Activated CD4-positive, alpha-beta T cell treated with anti-CD3 and anti-CD28 coated beads, Interleukin-2, Interleukin-4, amounts not matched to agents 100 ng/mL and 50 ng/mL, durations not matched to agents 16 hours and 8 hours (primary cell): ENCODE measurements around the gene NPB.

Experiments used
- DNase-seq: peaks from one replicate; pipeline ENCODE4 v3.0.0-alpha.2; 2020; ENCODE audit warnings: low spot score

Gene NPB

DNA sequence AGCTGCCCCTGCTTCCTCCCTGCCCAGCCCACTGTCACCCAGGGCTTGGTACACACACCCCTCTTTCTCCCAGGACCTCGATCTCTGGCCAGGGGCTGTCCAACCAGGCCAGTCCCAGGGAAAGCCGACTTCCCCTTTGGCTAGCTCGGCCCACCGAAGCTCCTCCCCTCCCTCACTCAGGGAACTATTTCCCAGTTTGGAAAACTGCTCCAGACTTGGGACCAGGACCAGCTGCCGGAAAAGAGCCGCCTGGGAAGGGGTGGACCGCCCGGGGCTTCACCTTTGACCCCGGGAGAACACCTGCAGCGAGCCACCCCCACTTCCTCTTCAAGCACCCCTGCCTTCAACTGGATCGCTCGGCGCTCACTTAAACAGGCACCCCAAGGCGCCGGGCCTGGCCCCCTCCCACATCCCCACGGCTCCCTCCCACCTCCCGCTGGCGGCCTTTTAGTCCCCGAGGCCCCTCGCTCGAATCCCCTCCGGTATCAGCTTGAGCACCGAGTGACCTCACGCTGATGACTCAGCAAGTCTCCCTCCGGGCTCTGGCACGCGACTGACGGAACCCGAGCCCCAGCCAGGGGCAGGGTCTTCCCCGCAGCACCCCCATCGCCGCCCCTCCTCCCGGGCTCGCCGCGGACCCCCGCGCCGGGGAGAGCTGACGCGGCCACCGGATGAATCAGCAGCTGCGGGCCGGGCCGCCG, 24.6 kb downstream of the NPB start:
- DNase-seq: peak; percentile 62

DNA sequence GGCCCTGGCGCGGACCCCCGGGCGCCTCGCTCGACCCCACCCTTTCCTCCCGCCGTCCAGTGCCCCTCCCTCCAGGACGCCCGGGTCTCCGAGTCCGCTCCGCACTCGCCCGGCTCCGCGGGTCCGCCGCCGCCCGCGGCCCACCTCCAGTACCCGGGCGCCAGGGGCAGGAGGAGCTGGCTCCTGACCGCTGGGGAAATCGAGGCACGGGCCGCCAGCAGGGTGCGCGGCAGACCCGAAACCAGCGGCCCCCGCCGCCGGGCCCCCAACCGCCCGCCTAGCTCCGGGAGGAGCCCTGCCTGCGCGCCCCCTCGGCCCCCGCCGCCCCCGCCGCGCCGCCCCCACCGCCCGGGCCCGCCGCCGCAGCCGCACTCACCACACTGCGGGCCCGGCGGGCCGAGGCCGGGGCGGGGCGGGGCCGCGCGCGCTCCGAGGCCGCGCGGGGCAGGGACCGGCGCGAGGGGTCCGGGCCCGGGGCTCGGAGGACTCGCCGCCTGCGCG, 25.2 kb downstream of the NPB start:
- DNase-seq: no peak

DNA sequence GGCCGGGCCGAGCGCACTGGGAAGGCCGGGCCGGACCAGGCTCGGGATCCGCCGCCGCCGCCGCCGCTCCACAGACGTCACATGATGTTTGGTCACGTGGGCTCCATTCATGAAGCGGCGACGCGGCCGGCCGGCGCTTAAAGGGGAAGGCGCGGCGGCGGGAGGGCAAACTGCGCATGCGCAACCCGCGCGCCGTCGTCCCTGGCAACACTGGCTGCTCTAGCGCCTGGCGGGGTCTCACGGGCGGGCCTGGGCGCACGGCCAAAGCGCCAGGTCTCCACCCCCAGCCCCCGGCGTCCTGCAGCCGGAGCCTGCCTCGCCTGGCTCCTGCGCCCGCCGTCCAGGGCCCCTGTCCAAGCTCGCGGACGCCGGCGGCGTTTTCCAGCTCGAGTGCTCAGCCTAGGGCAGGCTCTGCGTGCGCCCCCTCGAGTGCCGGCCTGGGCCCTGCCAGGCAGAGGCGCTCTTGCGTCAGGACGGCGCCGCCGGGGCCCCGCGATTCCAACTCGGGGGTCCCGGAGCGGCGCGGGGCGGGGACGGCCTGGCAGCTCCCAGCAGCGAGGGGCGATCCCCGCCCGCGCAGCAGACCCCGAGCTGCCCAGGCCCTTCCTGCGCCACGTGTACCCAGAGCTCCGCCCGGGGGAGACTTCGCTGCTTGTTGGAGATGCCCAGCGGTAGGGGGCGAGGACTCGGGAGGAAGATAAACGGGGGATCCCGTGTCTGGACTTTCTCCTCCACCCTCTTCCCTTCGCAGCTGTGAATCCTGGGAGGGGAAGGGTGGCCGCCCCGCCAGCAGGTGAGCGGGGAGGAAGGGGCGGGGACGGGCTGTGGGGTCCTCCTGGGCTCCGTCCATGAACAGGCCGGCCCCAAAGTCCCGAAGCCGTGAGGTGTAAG, 25.9 kb downstream of the NPB start, which contains the start of gene MAFG:
Gene MAFG, minus strand, starts transcription at position 83 of the 891 bp plus-strand sequence. CDS start 4,550 bp downstream, outside the sequence.
- DNase-seq: peak; percentile 92

DNA sequence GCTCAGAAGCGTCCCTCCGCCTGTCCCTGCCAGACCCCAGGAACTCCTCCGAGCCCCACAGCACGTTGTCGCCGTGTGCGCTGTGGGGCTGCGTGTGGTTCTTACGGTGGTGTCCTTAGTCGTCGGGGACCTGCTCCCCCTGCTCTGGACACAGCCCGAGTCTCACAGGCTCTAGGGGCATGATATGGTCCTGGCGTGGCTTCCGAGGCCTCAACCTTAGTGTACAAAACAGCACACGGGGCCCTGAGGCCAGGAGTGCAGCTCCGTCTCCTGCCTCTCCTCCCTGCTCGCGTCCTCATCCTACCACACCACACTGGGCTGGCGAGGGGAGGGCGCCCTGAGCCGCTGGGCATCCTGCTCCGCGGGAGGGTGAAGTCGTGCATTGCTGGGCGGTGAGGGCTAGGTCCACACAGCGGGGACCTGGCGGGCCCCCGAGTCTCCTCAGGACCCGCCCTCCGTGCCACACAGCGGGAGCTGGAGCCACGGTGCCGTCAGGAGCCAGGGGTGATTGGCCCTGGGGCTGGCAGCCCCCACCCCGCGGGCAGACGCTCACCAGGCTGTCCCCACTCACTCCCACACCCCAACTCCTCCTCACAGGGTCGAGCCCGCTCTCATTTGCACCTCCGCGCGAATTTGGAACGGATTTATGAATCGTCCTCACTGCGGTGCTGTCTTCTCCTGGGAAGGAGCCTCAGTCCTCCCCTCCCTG, 26.7 kb downstream of the NPB start:
- no peak for DNase-seq

DNA sequence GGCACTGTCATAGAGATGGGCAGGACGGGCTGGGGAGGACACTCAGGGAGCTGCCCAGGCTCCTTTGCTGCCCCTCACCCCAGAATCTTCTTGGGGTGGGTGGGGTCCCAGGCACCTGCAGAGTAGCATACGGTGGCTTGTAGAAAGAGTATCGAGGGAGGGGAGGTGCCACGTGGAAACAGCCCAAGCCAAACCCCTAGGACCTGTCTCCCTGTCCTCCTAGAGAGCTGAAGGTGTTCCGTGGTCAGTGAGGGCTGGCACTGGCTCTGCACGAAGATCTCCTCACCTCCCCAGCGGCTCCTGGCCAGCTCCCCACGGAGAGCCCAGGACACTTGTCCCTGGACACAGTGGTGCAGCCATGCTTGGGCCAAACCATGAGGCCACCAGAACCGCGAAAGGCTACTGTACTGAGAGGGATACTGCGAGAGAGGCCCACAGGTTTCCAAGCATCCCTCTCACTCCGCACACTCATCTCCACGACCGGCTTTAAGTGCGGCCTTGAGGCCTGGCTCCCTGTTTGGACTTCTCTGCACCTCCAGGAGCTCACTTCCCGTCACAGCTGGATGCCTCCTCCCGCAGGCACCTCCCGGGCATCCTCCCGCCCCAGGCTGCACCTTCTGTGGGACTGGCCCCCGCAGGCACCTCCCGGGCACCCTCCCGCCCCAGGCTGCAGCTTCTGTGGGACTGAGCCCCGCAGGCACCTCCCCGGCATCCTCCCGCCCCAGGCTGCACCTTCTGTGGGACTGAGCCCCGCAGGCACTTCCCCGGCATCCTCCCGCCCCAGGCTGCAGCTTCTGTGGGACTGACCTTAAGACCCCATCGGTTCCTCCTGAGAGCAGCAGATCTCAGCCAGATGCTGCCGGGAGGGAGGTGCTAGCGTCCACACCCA, 27.5 kb downstream of the NPB start:
- DNase-seq: no peak

DNA sequence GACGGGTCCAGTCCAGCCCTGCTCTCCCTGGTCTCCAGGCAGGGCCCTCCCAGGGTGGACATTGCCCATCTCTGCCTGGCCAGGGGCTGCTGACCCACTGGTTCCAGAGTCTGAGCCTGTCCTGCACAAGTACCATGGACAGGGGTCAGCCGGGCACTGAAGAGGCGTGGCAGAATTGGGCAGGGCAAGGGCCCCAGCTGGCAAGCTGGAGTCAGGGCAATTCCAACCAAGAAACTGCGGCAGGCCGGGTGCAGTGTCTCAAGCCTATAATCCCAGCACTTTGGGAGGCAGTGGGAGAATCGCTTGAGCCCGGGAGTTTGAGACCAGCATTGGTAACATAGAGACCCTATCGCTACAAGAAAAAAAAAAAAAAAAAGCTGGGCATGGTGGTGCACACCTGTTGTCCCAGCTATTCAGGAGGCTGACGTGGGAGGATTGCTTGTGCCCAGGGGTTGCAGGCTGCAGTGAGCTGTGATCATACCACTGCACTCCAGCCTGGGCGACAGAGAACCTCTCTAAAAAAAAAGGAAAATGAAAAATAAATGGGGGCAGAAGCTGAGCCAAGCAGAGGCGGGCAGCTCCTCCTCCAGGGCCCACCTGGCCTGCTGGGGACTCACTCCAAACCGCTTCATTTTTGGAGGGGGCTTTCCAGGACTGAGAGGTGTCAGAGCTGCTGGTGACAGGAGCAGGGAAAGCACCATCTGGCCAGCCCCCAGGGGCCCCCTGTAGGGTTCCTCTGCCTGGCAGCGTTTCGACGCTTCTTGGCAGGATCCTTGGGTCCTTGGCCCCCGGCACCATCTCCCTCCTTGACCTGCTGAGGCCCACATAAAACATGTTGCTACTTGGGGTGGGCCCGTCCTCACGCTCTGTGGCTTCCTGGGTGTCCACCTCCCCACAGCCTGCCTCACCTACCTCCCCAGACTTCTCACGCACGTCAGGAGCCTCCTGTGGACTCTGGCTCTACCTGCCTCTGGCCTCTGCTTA, 28.4 kb downstream of the NPB start:
- DNase-seq: no peak

DNA sequence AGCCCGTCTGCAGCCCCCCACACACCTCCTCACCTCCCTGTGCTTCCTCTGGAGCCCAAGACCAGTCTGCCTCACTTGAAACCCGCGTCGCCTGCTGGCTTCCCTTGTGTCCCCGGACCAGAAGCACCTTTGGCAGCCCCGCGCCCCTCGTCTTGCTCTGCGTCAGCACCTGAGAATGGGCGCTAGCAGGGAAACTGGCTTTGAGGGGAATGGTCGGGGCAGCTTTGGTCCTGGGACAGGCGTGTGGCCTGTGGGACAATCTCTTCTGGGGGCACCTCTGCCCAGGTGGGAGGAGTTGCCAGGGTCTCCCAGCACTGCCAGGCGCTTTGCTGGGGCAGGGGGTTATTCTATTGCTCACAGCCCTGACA, 29.1 kb downstream of the NPB start:
- no peak for DNase-seq

DNA sequence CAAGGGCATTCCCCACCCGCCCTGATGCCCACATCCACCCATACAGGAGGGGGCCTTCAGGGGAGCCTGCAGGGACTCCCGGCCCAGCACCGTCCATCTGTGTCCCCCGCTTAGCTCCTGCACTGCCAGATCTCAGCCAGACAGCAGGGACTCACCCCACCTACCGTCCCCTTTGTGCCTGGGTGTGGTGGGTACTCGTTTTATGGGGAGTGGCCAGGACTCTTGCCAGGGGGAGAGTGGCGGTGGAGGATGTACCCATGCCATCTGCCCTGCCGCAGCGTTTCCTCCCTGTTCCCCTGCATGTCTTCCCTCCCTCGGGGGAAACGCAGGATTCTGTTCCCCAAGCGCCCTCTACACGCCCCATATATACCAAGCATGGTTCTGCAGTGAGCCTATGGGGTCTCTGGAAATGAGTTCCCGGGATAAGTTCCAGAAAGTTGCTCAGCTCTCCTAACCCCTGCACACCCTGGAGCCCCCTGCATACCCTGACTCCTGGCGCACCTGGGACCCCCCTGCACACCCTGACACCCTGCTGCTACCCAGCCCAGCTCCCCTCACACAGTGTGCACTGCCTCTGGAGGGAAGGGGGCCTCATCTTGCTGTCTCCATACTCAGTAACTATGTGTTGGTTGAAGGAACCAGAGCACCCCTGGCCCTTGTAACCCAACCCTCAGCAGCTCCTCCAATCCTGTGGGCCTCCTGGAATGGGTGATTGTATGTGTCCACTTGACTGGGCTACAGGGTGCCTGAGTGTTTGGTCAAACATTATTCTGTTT, 29.7 kb downstream of the NPB start:
- DNase-seq: no peak

DNA sequence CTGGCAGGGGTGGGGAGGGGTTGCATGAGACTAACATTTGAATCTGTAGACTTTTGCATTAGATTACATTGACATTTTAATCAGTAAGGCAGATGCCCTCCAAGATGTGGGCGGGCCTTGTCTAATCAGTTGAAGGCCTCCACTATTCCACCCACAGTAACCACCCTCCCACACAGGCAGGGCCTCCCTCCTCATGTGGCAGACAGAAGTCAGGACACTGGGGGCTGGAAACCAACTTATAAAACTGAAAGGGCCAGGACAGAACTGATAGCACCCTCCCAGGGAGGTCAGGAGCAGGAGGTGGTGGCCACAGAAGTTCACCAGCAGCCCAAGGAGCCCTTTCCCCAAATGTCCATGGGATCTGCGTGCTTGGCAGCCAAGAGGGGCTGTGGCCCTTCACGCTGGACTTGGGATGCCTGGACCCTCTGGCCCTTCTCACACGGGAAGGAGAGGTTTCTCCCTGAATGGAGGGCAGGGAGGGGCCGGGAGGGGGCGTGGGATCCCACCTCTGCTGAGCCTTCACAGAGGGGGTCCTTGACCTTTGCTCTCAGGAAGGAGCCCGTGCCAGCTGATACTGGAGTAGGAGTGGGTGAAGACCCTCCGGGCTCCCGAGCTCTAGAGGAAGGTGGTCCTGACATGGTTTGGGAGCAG, 30.4 kb downstream of the NPB start:
- no peak for DNase-seq

DNA sequence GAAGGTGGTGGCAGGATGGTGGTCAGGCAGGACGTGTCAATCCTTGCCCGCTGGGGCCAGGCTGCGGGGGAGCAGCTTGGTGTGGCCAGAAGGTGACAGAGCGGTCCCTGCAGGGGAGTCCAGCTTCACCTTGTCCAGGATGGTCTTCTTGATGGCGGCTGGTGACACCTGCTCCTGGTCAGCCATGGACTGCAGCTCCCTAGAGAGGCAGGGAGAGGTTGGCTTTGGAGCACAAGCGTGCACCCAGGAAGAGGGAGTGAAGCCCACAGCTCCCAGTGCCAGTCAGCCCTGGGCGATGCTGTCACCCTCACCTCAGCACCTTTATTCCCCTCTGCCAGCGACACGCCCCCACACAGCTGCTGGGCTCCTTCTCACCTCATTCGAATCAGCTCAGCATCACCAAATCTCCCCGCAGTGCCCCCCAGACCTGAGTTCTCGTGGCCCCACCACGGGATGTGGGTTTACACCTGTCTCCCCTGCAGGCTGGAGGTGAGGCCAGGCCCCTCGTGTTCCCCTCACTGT, 31.2 kb downstream of the NPB start:
- DNase-seq: no peak

DNA sequence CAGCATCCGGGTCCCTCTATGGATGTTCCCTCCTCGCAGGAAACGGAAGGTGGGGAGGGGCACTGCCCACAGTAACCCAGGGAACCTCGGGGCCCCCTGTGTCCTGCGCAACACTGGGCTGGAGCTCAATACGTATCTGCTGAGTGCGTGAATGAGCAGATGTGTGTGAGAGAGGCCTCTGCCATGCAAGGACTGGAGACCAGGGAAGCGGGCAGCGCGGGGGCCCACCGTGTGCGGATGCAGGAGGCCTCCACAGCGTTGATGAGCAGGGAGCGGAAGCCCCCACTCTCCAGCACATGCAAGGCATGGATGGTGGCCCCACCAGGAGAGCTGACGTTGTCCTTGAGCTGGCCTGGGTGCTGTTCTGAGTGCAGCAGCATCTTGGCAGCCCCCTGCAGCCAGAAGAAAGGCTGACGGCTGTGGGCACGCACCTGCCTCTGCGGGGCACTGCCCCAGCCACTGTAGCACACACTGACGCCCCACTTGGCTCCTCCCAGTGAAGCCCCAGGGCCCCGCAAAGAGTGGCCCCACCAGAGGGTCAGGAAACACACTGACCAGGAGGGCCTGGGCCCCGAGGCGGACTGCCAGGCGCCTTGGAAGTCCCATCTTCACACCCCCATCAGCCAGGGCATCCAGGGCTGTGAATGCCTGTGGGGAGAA, 32.2 kb downstream of the NPB start:
- no peak for DNase-seq

DNA sequence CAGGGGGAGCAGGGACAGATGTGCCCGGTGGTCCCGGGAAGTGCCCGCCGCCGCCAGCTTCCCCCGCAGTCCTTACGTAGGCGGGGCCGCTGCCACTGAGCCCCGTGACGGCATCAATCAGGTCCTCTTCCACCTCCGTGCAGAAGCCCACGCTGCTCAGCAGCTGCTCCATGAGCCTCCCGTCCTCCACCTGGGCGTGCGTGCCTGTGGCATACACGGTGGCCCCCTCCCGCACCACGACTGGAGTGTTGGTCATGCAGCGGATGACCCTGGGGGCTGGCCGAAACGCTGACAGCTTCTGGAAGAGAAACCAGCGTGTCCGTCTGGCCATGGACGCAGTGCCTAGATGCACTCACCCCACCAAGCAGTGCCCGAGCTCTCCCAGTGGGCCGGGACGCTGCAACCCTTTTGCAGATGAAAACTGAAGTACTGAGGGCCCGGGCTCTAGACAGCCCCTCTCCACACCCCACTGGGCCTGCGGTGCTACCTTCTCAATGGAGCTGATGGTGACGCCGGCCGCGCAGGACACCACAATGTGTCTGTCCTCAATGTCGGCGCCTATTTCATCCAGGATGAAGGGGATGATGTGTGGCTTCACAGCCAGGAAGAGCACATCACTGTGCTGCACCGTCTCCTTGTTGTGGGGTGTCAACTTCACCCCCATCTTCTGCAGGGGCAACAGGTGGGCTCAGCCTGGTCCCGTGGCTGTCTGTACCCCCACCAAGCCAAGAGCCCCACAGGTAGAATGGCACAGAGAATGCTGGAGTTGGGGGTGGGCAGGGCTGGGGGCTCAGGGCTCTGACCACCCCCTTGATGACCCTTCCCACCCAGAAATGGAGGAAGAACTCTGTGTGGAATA, 33.0 kb downstream of the NPB start:
- no peak for DNase-seq

DNA sequence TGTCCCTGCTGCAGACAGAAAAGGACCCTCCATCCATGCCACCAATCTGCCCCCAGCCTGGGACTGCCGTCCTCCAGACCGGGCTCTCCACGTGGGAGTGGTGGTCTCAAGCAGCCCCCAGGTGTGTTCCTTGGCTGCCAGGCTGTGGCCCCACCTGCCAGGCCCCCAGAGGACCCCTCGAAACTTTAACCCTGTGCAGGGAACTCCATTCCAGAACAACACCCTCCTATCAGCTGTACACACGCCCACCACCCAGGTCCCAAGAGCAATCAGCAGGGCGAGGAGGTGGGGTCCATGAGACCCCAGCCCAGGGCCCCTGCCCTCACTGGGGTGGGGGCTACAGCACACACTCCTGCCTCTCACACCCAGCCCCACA, 33.7 kb downstream of the NPB start:
- DNase-seq: no peak

DNA sequence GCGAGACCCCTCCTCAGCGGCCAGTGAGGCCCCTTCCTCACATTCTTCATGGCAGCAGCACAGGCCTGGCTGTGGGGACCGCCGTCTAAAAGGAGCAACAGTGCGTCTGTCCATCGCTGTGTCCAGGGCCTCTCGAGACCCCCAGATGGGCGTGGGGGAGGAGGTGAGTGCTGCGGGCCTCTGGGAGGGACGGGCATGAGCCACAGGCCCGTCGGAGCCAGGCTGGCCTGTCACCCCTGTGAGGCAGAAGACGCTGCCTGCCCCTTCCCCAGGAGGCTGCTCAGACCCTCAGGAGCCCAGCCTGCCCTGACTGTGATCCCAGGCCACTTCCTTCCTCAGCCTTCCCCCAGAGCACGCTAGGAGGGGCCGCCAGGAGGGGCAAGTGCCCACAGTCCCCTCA, 37.2 kb downstream of the NPB start:
- no peak for DNase-seq

DNA sequence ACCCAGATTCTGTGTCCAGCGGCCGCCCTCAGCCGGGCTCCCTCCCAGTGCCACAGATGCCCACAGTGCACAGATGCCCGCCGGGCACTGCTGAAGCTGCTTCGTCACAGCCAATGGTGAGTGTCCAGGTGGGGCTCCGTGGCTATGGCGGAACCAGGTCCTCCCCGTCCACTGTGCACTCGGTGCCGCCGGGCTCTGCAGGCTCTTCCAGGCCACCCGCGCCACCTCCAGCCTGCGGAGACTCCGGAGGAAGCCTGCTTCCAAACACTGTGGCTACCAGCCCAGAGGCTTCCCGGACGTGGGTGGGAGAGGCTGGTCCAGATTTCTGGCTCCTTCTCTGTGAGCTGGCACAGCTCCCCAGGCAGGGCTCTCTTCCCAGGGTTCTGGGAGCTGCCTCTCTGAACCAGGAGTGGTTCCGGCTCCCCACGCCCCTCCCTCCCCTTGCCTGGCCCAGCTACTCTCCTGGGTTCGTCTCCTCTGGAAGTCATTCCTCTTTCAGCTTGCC, 37.9 kb downstream of the NPB start:
- no peak for DNase-seq

DNA sequence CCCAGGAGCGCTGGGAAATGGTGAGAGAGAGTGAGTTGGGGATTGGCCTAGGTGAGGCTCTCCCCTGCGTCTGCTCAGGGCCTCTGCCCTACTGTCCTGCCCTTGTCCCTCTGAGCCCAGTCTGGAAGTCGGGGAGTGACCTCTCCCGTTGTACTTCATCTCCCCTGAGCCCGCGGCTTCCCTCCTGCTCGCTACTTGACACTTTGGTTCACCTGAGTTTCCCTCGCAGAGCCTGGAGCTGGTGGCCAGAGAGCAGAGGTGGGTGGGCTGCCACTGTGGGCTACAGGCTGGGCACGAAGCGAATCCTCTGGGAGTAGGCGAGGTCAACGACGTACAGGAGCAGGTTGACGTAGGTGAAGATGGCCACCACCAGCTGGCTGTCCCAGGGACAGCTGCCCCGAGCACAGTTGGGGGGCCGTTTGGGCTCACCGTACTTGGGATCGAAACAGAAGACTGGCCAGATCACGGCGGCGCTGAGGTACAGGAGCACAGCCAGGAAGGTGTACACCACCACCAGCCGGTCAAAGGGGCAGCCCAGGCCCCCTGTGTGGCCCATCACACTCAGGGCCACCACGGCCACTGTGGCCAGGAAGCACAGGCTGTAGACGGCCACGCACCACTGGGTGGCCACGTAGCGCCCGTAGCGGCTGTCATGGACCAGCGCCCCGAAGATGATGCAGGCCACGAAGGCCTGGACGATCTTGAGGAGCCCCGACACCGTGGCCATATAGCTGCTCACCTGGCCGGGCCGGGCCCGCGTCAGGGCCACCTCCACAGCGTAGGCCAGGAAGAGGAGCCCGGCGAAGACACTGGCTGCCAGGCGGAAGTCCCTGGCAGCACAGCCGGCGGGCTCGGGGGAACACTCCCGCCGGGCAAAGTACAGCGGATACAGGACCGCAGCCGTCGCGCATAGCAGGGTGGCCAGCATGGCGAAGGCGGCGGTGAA, 38.8 kb downstream of the NPB start:
- DNase-seq: no peak
